H1 (cell line): ENCODE measurements around the gene PPIF. TPM values are rescaled to one million over a fixed set of nuclear protein-coding genes. Genes with fewer than 3 reads are reported as not detected.

Source experiments
- RAD21 ChIP-seq, 2 experiments: IDR thresholded peaks in 1 of 2; conservative IDR thresholded peaks in 1 of 2; 2 replicates each; pipeline ENCODE4 v1.6.1; 2011; ENCODE audit warnings: low read depth in 2 of 2, low read length in 2 of 2, improper control_type of control experiment in 1 of 2, inconsistent platforms in 1 of 2, mild to moderate bottlenecking in 1 of 2, moderate library complexity in 1 of 2
- TAF7 ChIP-seq: optimal IDR thresholded peaks from 2 replicates; pipeline ENCODE3; 2011; ENCODE audit warnings: low read depth, mild to moderate bottlenecking, inconsistent platforms, low read length, moderate library complexity, borderline replicate concordance
- polyA plus RNA-seq, 7 experiments: library from polyadenylated mRNA; depleted of rRNA in 3 of 7; stranded (reverse) in 5 of 7; unstranded in 2 of 7; fragments of >200 nt in 5 of 7; fragments of 200-250 nt in 2 of 7; gene quantifications; 1 replicate in 5 of 7; 2 replicates in 1 of 7; 4 replicates in 1 of 7; pipeline versions ENCODE4 v1.2.1 to v1.2.3, GENCODE V29; 2011 to 2013; ENCODE audit warnings: missing spikeins in 2 of 7, mixed read lengths in 2 of 7
- total RNA-seq: library from RNA; stranded (reverse); fragmentation: NEBNext Ultra II Directional; extraction: Animal tissue kit (Norgen Biotek cat#: 25700); gene quantifications from 2 replicates; pipeline ENCODE4 v1.2.1, GENCODE V29; 2021
- TF ChIP-seq, protein P1 (sequence below): fragments of 300-600 bp; sonication (generic); IDR thresholded peaks from 2 replicates; pipeline ENCODE4 v1.7.1; 2012; ENCODE audit warnings: low read length, moderate library complexity, mild to moderate bottlenecking, inconsistent platforms; ENCODE audit not compliant: insufficient replicate concordance
- TF ChIP-seq, protein P2 (sequence below), 3 experiments: IDR thresholded peaks; 1 replicate in 2 of 3; 2 replicates in 1 of 3; pipeline versions ENCODE4 v1.5.1 to v1.6.1; 2011; ENCODE audit warnings: low read length in 3 of 3, mild to moderate bottlenecking in 3 of 3, inconsistent platforms in 2 of 3, low read depth in 1 of 3, moderate library complexity in 1 of 3; ENCODE audit not compliant: insufficient read depth in 1 of 3; ENCODE audit errors: control extremely low read depth in 1 of 3

PPIF gene
- total and polyA plus RNA-seq, 2 of the 8 experiments (the other 6 are each of a cell fraction or from before 2014, with no cell fraction given): 70.2 to 77.6 TPM

DNA sequence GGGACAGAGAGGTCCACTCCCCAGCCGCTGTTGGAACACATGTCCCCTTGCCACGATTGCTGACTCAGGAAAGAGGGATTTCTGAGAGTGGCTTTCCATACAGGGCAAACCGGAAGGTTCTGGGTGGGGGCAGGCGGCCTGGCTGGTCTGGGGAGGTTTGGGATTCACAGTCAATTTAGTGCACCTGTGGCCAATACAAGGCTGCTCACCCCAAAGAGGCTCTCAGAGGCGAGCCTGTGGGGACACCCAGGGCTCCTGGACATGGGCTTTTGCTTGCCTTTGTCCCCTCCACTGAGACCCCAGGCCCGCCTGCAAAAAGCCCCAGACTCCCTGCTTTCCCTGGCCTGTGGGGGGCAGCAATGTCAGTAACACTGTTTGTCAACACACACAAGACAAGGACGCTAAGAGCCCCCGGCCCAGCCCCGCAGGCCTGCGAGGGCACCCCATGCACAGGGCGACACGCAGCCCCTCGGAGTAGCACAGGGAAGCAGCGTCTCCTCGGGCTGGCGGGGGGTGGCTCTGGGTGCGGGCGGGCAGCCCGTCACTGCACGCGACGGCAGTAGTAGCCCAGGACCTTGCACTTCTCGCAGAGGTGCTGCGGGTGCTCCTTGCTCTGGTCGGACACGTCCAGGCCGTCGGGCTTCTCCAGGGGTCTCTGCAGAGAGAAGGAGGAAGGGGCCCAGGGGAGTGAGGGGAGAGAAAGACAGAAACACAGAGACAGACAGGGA, 38.7 kb downstream of the PPIF start (continued):
- TF ChIP-seq, protein P1, sequence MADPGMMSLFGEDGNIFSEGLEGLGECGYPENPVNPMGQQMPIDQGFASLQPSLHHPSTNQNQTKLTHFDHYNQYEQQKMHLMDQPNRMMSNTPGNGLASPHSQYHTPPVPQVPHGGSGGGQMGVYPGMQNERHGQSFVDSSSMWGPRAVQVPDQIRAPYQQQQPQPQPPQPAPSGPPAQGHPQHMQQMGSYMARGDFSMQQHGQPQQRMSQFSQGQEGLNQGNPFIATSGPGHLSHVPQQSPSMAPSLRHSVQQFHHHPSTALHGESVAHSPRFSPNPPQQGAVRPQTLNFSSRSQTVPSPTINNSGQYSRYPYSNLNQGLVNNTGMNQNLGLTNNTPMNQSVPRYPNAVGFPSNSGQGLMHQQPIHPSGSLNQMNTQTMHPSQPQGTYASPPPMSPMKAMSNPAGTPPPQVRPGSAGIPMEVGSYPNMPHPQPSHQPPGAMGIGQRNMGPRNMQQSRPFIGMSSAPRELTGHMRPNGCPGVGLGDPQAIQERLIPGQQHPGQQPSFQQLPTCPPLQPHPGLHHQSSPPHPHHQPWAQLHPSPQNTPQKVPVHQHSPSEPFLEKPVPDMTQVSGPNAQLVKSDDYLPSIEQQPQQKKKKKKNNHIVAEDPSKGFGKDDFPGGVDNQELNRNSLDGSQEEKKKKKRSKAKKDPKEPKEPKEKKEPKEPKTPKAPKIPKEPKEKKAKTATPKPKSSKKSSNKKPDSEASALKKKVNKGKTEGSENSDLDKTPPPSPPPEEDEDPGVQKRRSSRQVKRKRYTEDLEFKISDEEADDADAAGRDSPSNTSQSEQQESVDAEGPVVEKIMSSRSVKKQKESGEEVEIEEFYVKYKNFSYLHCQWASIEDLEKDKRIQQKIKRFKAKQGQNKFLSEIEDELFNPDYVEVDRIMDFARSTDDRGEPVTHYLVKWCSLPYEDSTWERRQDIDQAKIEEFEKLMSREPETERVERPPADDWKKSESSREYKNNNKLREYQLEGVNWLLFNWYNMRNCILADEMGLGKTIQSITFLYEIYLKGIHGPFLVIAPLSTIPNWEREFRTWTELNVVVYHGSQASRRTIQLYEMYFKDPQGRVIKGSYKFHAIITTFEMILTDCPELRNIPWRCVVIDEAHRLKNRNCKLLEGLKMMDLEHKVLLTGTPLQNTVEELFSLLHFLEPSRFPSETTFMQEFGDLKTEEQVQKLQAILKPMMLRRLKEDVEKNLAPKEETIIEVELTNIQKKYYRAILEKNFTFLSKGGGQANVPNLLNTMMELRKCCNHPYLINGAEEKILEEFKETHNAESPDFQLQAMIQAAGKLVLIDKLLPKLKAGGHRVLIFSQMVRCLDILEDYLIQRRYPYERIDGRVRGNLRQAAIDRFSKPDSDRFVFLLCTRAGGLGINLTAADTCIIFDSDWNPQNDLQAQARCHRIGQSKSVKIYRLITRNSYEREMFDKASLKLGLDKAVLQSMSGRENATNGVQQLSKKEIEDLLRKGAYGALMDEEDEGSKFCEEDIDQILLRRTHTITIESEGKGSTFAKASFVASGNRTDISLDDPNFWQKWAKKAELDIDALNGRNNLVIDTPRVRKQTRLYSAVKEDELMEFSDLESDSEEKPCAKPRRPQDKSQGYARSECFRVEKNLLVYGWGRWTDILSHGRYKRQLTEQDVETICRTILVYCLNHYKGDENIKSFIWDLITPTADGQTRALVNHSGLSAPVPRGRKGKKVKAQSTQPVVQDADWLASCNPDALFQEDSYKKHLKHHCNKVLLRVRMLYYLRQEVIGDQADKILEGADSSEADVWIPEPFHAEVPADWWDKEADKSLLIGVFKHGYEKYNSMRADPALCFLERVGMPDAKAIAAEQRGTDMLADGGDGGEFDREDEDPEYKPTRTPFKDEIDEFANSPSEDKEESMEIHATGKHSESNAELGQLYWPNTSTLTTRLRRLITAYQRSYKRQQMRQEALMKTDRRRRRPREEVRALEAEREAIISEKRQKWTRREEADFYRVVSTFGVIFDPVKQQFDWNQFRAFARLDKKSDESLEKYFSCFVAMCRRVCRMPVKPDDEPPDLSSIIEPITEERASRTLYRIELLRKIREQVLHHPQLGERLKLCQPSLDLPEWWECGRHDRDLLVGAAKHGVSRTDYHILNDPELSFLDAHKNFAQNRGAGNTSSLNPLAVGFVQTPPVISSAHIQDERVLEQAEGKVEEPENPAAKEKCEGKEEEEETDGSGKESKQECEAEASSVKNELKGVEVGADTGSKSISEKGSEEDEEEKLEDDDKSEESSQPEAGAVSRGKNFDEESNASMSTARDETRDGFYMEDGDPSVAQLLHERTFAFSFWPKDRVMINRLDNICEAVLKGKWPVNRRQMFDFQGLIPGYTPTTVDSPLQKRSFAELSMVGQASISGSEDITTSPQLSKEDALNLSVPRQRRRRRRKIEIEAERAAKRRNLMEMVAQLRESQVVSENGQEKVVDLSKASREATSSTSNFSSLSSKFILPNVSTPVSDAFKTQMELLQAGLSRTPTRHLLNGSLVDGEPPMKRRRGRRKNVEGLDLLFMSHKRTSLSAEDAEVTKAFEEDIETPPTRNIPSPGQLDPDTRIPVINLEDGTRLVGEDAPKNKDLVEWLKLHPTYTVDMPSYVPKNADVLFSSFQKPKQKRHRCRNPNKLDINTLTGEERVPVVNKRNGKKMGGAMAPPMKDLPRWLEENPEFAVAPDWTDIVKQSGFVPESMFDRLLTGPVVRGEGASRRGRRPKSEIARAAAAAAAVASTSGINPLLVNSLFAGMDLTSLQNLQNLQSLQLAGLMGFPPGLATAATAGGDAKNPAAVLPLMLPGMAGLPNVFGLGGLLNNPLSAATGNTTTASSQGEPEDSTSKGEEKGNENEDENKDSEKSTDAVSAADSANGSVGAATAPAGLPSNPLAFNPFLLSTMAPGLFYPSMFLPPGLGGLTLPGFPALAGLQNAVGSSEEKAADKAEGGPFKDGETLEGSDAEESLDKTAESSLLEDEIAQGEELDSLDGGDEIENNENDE: no peak
- TF ChIP-seq TAF7: no peak
- TF ChIP-seq, protein P2, sequence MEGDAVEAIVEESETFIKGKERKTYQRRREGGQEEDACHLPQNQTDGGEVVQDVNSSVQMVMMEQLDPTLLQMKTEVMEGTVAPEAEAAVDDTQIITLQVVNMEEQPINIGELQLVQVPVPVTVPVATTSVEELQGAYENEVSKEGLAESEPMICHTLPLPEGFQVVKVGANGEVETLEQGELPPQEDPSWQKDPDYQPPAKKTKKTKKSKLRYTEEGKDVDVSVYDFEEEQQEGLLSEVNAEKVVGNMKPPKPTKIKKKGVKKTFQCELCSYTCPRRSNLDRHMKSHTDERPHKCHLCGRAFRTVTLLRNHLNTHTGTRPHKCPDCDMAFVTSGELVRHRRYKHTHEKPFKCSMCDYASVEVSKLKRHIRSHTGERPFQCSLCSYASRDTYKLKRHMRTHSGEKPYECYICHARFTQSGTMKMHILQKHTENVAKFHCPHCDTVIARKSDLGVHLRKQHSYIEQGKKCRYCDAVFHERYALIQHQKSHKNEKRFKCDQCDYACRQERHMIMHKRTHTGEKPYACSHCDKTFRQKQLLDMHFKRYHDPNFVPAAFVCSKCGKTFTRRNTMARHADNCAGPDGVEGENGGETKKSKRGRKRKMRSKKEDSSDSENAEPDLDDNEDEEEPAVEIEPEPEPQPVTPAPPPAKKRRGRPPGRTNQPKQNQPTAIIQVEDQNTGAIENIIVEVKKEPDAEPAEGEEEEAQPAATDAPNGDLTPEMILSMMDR (IDR thresholded peaks at IDR 0.05; ENCODE audit: control extremely low read depth in 1 of 3, insufficient read depth in 1 of 3, low read depth in 1 of 3, low read length in 3 of 3): peak; percentile 45 to 60 (median 52)
- peak; percentile 50 to 64 for TF ChIP-seq RAD21 (IDR thresholded peaks at IDR 0.05 in 1 of 2, conservative IDR thresholded peaks at IDR 0.05 in 1 of 2; ENCODE audit: low read depth in 2 of 2, low read length in 2 of 2)
